NCI-H2107 treated with DMSO at 0.1 percent for 48 hours (cell line): Measurements from ENCODE around the gene MYBPHL.
"Not testable (repeated sequence)": the region's sequence is repeated elsewhere in the genome, so short reads cannot be mapped to it uniquely, and the experiment has no call there.

Source experiments
- DNase-seq: peaks from one replicate; lab custom pipeline; 2025; ENCODE audit not compliant: unreplicated experiment; lab: John Stamatoyannopoulos, UW

The MYBPHL gene

GRCh38 chr1:109307274-109308021 is 637 bp upstream of the MYBPHL start:
- peak; percentile 72 for DNase-seq

GRCh38 chr1:109305991-109306390 is 820 bp downstream of the MYBPHL start:
- DNase-seq: peak; percentile 13

- no peak for DNase-seq
Observed at GRCh38 chr1:109304226-109304920, 2.4 kb downstream of the MYBPHL start.

- no peak for DNase-seq
Observed at GRCh38 chr1:109301874-109302273, 4.9 kb downstream of the MYBPHL start.

GRCh38 chr1:109300650-109301151 is 6.1 kb downstream of the MYBPHL start:
- DNase-seq: no peak

GRCh38 chr1:109299558-109300343 is 7.1 kb downstream of the MYBPHL start:
- no peak for DNase-seq

GRCh38 chr1:109298666-109299557 is 7.9 kb downstream of the MYBPHL start:
- DNase-seq: no peak

- DNase-seq: peak; percentile 13
Observed at GRCh38 chr1:109296782-109297181, 10.0 kb downstream of the MYBPHL start.

- no peak for DNase-seq
Observed at GRCh38 chr1:109295712-109296415, 10.9 kb downstream of the MYBPHL start.

GRCh38 chr1:109294481-109294880 is 12.3 kb downstream of the MYBPHL start:
- no peak for DNase-seq

- no peak for DNase-seq
Observed at GRCh38 chr1:109293026-109293425, 13.8 kb downstream of the MYBPHL start.

GRCh38 chr1:109292364-109292763 is 14.4 kb downstream of the MYBPHL start:
- DNase-seq: no peak

GRCh38 chr1:109290998-109291397 is 15.8 kb downstream of the MYBPHL start:
- no peak for DNase-seq

GRCh38 chr1:109290137-109290536 is 16.7 kb downstream of the MYBPHL start:
- no peak for DNase-seq

GRCh38 chr1:109286762-109287161 is 20.0 kb downstream of the MYBPHL start:
- DNase-seq: not testable (repeated sequence)

GRCh38 chr1:109283748-109284600 is 22.8 kb downstream of the MYBPHL start:
- no peak for DNase-seq

- DNase-seq: peak; percentile 95
Observed at GRCh38 chr1:109282952-109283747, 23.7 kb downstream of the MYBPHL start, which contains the start of gene PSRC1. TSS of gene PSRC1 (minus strand) at chr1:109283145.

- DNase-seq: no peak
Observed at GRCh38 chr1:109282497-109282951, 24.3 kb downstream of the MYBPHL start.
